ENCODE data around the gene GIPC2.

GIPC2 gene

DNA sequence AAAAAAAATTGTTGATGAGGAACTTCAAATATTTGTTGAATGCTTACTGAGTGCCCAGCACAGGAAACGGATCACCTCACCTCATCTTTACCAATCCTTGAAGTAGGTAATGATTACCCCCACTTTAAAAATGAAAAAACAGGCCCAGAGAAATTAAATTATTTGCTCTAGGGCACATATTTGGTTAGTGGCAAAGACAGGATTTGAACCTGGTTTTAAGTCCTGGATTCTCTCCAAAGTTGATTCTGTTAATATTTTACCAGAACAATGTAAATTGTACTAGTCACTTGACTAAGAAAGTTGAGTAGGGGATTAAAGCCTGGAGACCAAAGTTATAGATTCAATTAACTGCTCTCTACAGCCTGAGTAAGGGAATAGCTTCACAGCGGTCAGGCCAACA lies 97.9 kb downstream of the GIPC2 start:
- no peak for DNase-seq (ENCODE audit: low read depth, low spot score)

DNA sequence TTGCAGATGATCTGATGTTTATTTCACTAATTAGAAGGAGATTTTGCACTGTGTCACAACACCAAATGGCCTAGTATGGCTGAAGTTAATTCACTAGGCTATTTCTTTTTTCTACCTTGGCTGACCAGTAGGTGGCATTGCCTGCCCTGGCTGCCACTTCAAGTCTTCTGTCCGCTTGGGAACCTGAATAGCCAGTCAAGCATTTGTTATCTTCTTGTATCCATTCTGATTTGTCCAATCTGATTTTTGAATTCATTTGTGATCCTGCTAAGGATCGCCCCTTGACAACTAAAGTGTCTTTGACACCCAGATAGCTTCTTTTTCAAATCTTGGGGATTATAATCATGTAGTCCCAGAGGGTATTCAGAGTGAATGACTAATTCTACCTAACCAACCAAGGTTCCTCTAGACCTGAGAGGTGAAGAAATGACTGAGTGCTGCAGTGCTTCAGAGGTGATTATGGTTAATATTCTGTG lies 99.4 kb downstream of the GIPC2 start:
- peak; percentile 17 for DNase-seq (ENCODE audit: low read depth, low spot score)

DNA sequence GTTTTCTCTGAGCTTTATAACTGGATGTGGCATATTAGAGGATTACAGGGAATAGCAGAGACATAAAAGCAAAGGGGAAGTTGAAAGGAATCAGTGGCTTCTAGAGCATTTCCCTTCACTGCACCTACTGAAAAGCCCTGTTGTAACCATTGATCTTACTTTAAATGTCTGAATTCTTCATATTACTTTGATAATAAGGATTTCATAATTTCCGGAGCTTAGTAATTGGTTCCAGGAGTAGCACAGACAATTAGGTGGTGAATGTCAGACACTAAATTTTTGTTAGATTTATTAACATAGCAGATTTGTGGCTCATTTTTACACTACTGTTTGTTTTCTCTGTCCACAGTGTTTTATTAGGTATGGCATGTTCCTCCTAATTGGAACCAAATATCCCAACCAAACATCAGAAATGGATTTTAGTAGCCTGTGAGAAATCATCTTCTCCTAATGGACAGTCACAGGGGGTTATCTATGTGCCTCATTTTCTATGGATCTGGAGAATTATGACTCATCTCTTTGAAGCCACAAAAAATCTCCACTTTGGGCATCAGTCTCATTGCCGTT lies 100.5 kb downstream of the GIPC2 start:
- no peak for DNase-seq (ENCODE audit: low read depth, low spot score)

DNA sequence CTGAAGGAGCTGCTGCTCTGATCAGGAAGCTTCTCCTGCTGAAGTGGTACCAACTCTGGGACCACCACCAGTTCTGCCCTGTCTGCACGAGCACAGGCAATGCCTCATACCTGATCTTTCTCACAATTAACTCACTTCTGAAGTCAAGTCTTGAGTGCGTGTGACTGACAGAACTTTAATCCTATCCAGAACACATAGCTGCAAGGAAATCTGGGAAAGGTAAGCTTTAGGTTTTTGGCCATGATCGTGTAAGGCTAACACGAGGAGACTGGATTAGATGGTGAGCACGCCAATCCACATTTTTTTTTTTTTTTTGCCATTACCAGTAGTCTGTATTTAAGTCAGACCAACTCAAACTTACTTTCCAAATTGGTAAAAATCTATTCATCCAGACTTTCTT lies 101.3 kb downstream of the GIPC2 start:
- no peak for DNase-seq (ENCODE audit: low read depth, low spot score)

DNA sequence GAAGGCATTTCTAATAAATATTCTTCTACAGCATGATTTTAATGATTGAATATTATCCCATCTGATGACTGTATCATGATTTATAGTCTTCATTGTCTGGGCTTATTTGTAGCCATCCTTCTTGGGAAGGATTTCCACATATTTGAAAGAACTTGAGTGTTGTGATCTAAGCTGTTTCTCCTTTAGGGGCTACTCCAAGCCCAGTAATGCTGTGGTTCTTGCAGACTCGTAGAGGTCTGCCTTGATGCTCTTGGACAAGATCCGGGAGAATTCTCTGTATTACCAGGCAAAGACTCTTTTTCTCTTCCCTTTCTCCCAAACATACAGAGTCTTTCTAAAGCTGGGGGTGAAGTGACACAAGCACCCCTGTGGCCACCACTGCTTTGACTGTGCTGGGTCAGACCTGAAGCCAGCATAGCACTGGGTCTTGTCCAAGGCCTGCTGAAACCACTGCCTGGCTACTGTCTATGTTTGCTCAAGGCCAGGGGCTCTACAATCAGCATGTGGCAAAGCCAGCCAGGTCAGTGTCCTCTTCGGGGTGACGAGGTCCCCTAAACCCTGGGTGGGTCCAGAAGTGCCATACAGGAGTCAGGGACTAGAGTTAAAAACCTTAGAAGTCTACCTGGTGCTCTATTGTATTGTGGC lies 107.4 kb downstream of the GIPC2 start:
- DNase-seq (ENCODE audit: low read depth, low spot score): no peak

DNA sequence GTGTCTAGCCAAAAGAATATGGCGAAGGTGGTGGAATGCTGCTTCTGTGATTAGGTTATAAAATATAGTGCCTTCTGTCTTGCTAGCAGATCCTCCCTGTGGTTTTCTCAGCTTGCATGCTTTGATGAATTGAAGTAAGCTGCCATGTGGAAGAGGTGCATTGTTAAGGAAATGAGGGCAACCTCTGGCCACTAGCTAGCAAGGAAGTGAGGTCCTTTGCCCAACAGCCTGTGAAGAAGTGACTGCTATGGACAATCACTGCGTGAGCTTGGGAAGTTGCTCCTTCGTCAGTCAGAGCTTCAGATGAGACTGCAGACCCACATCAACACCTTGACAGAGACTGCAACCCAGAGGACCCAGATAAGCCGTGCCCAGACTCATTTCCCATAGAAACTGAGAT lies 109.4 kb downstream of the GIPC2 start:
- DNase-seq (ENCODE audit: low read depth, low spot score): no peak

DNA sequence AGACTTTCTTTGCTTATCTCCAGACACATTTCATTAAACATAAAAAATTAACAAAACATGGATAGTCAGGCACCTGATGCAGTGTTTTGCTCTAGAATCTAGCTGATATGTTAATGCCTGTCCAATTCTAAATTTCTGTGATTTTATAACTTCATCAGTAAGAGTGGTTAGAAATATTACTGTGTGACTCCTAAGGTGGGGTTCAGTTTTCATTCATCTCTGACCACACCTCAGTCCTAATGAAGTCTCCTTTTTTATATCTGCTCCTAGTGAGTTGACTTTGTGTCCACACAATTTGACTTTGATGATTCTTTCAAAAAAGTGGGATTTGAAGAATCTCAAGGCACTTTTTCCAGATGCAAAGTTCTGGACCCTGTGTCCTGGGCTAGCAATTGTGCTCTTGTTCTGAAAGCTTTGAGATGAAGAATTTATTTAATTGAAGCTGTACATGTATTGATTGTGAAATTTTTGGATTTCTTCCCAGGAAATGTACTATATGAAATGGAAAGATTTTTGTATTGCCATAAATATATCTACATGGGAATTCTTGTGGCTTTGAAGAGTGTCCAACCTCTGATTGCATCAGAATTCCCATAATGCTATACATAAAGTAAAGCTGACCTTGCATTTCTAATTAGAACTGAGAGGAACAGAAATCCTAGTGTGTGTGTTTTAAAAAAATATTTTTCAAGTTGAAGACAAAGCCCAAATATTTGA lies 111.2 kb downstream of the GIPC2 start:
- DNase-seq (ENCODE audit: low read depth, low spot score): no peak

DNA sequence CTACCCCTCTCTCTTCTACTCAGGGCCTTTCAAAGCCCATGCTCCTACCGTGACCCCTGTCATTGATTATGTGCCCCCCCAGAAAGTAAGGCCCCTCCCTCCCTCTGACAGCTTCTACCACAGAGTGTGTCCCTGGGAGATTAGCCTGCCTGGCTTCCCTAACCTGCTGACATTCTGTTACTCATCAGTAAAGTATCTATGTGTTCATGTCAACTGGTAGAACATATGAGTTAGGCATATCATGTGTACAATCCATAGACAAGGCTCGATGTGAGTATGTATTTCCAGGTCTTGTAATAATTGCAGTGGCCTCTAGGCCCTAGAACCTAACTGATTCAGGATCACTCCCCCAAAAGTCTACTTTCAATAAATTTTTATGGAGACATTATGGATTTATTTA lies 120.0 kb downstream of the GIPC2 start:
- DNase-seq (ENCODE audit: low read depth, low spot score): no peak

DNA sequence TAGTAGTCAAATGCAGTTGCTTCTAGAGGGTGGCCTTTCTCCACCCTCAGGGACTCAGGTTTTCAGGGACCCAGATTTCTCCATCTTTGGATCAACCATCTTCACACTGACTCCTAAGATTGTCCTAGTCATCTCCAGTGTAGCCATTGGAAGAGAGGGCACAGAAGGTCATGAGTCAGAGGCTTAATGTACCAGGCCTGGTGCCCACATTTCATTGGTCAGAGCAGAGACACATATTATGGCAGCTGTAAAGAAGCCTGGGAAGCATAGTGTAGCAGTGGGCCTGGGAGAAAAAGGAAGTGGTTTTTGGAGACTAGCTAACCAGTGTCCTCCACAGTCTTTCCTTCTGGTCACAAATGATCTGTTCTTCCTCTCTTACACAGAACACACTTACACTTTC lies 122.5 kb downstream of the GIPC2 start:
- DNase-seq (ENCODE audit: low read depth, low spot score): no peak

DNA sequence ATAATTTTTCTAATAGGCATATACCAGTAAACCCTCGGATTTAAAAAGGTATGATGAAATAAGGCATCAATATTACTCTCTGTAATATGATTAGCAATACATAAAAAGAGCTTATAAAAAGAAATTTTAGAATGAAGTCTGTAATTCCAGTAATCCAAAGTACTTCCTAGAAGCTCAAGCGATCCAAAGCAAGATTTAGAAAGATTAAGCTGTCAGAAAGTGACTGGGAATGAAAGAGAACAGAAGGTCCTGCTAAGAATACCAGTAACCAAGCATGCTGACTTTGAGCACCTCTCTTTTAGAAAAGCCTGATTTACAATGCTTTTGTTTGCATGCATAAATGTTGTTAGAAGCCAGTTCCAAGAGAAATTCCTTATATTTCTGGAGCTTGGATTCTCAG lies 125.1 kb downstream of the GIPC2 start:
- DNase-seq (ENCODE audit: low read depth, low spot score): no peak

DNA sequence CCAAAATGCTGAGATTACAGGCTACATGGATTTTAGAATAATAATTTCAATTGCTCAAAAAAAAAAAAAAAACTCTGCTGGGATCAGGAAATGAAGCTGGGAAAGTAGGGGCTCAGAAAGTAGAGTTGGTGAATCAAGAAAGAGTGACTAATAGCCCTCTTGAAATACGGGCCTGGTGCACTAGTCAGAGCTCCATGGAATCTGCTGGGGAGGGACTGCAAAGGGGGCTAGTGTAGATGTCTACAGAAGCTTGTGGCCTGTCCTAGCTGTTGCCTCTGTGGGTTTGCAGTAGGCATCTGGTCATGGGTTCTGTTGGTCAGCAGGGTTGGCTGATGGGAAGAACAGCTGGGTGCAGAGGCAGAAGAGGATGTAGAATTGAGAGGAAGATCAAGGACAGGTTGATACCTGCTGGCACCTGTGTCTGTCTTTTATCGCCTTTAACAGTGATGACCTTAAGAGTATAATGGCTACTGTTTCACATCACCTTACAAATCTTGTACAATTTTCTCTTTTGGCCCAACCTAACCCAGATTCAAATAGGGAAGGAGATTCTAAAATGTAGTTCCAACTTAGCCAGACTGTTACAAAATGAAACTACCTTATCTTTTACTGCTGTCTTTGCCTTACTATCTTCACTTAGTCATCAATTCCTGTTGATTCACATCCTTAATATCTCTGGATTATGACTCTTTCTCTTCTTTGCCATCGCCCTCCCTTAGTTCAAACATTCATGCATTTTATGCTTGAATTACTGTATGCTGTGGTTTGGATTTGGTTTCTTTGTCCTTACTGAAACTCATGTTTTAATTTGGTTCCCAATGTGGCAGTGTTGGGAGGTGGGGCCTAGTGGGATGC lies 126.2 kb downstream of the GIPC2 start:
- DNase-seq (ENCODE audit: low read depth, low spot score): no peak

DNA sequence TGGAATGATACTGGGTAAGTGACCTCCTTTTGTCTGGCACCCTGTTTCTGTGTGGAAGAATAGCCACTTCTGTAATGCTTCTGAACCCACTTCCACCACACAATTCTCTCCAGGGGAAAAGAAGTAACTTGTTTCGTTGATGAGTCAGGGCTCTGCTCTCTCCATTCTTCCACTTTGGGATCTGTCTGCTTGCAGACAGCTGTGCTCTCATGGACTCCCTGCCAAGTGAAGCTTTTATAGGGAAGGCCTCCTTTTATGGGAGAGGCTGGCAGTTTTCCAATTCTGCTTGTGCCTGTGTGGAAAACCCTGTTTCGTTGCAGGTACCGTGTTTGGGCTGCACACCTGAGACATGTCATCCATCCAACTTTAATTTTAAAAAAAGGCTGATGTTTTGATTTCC lies 130.7 kb downstream of the GIPC2 start:
- peak; percentile 15 for DNase-seq (ENCODE audit: low read depth, low spot score)

DNA sequence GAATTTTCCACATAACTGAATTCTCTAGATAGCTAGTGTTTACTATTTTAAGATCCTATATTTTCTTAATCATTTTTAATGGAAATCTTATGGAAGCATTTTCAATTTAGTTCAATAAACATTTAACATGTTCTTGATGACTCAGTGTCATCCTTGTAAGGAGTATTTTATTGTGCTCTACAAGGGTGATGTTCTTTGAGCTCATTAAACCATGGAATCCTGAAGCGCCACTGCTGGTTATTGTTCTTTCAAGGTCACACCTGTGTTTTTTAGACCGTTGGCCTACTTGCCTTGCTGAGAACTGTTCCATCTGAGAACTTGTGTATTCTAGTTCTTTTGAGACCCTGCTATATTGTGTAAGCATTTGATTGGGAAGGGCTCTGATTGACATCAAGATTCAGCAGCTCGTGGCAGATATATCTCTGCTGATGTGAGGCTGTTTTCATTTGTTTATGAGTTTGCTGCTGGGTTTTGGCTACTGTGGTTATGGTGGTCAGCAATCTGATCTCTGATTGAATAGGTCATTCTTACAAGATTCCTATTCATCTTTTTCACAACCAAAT lies 132.0 kb downstream of the GIPC2 start:
- no peak for DNase-seq (ENCODE audit: low read depth, low spot score)

DNA sequence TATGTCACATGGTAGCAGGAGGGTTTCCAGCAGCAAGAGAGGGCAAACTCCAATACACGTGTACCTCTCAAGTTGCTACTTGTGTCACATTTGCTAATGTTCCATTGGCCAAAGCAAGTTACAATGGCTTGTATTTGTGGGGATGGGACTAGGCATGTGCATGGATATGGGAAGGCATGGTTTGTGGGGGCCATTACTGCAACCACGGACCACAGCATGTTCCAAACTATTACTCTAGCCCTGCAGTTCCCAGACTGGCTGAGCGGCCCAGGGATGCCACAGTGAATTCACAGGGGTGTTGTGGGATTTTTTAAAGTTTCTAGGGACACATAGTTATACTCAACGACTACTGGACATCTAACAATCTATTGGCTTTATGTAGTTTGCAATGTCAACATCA lies 133.1 kb downstream of the GIPC2 start:
- DNase-seq (ENCODE audit: low read depth, low spot score): no peak

DNA sequence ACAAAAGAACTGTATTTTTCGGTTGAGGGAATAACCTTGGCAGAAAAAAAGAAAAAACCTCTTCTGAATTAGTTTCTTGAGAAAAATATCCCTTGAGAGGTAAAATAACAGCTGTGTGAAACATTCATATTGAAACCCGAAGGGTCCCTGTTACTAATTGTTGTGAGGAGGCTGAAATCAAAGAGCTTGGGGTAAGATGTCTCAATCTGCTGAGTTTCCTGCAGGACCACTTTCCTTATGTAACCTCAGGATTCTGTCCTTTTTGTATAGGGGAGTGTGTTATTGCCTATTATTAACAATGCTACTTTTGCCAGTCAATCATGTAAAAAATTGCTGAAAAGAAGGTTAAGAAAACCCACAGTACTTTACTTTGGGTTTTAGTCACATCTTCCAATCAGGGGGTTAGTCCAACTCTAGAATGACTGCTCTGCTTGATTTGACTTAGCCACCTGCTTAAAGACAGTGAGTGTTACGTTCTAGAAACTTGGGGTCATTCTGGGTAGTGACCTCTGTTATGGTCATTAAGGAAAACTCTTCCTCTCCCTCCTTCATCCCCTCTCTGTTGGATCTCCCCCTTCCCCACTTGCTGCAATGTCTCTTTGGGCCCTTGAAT lies 138.8 kb downstream of the GIPC2 start:
- no peak for DNase-seq (ENCODE audit: low read depth, low spot score)

All from brain pericyte (primary cell).